Hepatocyte (in vitro differentiated cells): ENCODE results near the gene SLU7.

Experiments used
- EZH2 ChIP-seq: fragments of 200-600 bp; sonication (generic); IDR thresholded peaks from 2 replicates; pipeline ENCODE4 v1.6.1; 2016; ENCODE audit warnings: antibody characterized with exemption, mild to moderate bottlenecking, borderline replicate concordance
- EZH2phosphoT487 ChIP-seq: fragments of 200-600 bp; sonication (generic); IDR thresholded peaks from one replicate; pipeline ENCODE4 v1.6.1; 2018; ENCODE audit warnings: antibody characterized with exemption, mild to moderate bottlenecking, low read depth, moderate library complexity; ENCODE audit not compliant: unreplicated experiment, severe bottlenecking
- TF ChIP-seq, protein P1 (sequence below): fragments of 200-600 bp; sonication (generic); IDR thresholded peaks from 2 replicates; pipeline ENCODE4 v1.5.1; 2016; ENCODE audit warnings: antibody characterized with exemption, mild to moderate bottlenecking; ENCODE audit not compliant: poor library complexity

GRCh38 chr5:160375166-160375565, 43.7 kb downstream of the SLU7 start:
- TF ChIP-seq EZH2 (no peak), EZH2phosphoT487 (no peak)
- TF ChIP-seq, protein P1, sequence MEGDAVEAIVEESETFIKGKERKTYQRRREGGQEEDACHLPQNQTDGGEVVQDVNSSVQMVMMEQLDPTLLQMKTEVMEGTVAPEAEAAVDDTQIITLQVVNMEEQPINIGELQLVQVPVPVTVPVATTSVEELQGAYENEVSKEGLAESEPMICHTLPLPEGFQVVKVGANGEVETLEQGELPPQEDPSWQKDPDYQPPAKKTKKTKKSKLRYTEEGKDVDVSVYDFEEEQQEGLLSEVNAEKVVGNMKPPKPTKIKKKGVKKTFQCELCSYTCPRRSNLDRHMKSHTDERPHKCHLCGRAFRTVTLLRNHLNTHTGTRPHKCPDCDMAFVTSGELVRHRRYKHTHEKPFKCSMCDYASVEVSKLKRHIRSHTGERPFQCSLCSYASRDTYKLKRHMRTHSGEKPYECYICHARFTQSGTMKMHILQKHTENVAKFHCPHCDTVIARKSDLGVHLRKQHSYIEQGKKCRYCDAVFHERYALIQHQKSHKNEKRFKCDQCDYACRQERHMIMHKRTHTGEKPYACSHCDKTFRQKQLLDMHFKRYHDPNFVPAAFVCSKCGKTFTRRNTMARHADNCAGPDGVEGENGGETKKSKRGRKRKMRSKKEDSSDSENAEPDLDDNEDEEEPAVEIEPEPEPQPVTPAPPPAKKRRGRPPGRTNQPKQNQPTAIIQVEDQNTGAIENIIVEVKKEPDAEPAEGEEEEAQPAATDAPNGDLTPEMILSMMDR: no peak
